ENCODE results near the gene CNOT4.
"Not testable (repeated sequence)": the region's sequence is repeated elsewhere in the genome, so short reads cannot be mapped to it uniquely, and the experiment has no call there.

CNOT4 gene

DNA sequence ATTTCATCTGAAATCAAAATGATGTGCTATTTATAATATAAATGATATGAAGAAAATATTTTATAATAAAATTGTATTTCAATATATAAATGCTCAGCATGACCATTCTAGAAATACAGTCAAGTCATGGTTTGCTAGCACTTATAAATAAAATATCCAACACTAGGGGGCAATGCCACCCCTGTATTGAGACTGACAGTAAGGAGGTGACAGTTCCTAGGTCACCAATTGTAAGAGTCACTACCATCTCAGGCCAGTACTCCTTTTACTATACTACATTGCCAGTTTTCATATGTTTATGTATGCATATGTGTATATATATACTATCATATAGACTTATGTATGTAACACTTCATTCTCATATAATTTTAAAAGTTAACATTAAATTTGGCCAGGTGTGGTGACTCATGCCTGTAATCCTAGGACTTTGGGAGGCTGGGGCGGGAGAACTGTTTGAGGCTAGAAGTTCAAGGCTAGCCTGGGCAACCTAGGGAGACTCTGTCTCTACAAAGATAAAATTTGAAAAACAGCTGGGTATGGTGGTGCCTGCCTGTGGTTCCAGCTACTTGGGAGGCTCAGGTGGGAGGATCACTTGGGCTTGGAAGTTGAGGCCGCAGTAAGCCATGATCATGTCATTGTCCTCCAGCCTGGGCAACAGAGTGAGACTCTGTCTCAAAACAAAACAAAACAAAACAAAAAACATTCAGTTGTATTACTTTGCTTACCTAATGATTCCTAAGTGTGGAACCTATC lies 2.4 kb upstream of the CNOT4 start:
- no peak for DNase-seq (ENCODE audit: low read depth)

- no peak for DNase-seq (ENCODE audit: low read depth)
These were observed 786 bp upstream of the CNOT4 start for GRCh38 chr7:135510592-135511183.

DNA sequence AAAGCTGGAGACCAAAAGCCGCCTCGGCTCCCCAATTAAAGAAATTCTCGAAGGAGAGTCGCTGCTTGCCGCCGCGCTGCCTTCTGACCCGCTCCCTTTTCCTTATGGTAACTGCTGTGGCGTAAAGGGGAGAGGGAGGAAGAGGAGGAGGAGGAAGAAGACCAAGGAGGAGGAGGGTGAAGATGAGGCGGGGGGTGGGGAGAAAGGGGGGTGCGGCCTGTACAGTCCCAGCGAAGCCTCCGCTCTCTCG lies 388 bp downstream of the CNOT4 start:
- no peak for DNase-seq (ENCODE audit: low read depth)

- no peak for DNase-seq (ENCODE audit: low read depth)
These were observed 866 bp downstream of the CNOT4 start for GRCh38 chr7:135508883-135509588.

DNA sequence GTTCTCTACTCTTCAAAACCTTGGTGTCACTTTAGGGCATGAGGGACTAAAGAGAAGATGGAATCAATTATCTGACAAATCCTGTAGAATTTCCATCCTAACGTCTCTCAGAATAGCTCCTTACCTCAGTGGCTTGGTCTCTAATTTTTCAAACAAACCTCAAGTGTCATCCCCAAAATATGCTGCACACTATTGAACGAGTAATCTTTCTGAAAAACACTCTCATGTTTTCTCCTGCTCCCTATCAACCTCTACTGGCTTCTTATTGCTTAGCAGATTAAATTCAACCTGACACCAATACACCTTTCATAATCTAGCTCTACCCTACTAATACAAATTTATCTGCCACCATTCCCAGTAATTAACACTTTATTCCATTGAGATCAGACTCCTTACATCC lies 8.5 kb downstream of the CNOT4 start:
- no peak for DNase-seq (ENCODE audit: low read depth)

- DNase-seq (ENCODE audit: low read depth): no peak
These were observed 10.1 kb downstream of the CNOT4 start for GRCh38 chr7:135499818-135500217.

- not testable (repeated sequence) for DNase-seq (ENCODE audit: low read depth)
These were observed 12.7 kb downstream of the CNOT4 start for GRCh38 chr7:135497161-135497560.

- no peak for DNase-seq (ENCODE audit: low read depth)
These were observed 16.5 kb downstream of the CNOT4 start for GRCh38 chr7:135493362-135493761.

- no peak for DNase-seq (ENCODE audit: low read depth)
These were observed 17.8 kb downstream of the CNOT4 start for GRCh38 chr7:135492151-135492550.

GRCh38 chr7:135490783-135491182 lies 19.1 kb downstream of the CNOT4 start:
- DNase-seq (ENCODE audit: low read depth): no peak

DNA sequence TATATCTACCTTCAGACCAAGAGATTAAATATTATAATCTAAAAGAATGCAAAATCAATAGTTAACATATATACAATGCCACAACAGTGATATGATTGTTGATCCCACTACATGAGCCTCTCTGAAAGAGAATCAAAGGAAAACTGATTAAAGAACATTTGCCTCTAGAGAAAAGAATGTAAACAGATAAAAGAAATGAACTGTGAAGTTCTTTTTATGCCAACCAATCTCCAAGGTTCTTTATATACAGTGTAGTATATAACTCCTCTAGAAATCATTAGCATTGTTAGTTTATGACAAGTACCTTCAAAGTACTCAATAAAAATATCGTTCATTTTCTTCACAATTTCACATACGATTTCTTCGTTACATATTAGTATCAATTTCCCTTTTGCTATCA lies 20.1 kb downstream of the CNOT4 start:
- no peak for DNase-seq (ENCODE audit: low read depth)

DNA sequence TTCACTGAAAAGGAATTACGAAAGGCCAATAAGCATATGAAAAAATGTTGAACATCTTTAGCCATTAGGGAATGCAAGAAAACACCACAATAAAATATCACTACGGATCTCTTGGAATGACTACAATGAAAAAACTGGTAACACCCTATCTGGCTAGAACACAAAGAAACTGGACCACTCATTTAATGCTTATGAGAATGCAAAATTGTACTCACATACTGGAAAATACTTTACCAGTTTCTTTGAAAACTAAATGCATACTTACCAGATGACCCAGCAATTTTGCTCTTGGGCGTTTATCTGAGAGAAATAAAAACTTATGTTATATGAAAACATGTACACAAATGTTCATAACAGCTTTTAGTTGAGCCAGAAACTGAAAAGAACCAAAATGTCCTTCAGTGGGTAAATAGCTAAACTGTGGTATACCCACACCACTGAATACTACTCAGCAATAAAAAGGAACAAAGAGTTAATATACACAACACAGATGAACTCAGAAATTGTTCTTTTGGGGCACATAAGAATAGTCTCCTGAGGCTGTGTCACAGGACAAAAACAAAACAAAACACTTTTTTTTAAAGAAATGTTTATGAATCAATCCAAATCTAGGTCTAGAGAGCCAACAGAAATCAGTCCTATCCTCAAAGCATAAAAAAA lies 23.5 kb downstream of the CNOT4 start:
- no peak for DNase-seq (ENCODE audit: low read depth)

GRCh38 chr7:135481598-135481979 lies 28.3 kb downstream of the CNOT4 start:
- DNase-seq (ENCODE audit: low read depth): no peak

GRCh38 chr7:135480966-135481597 lies 28.8 kb downstream of the CNOT4 start:
- no peak for DNase-seq (ENCODE audit: low read depth)

GRCh38 chr7:135475521-135475920 lies 34.4 kb downstream of the CNOT4 start:
- DNase-seq (ENCODE audit: low read depth): no peak

DNA sequence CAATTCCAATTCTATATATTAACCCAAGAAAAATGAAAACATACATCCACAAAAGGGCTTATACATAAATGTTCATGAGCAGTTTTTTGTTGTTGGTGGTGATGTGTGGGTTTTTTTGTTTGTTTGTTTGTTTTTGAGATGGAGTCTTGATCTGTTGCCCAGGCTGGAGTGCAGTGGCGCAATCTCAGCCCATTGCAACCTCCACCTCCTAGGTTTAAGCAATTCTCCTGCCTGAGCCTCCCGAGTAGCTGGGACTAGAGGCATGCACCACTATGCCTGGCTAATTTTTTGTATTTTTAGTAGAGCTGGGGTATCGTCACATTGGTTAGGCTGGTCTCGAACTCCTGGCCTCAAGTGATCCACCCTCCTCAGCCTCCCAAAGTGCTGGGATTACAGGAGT lies 40.2 kb downstream of the CNOT4 start:
- DNase-seq (ENCODE audit: low read depth): not testable (repeated sequence)

GRCh38 chr7:135467207-135467711 lies 42.6 kb downstream of the CNOT4 start:
- DNase-seq (ENCODE audit: low read depth): no peak

DNA sequence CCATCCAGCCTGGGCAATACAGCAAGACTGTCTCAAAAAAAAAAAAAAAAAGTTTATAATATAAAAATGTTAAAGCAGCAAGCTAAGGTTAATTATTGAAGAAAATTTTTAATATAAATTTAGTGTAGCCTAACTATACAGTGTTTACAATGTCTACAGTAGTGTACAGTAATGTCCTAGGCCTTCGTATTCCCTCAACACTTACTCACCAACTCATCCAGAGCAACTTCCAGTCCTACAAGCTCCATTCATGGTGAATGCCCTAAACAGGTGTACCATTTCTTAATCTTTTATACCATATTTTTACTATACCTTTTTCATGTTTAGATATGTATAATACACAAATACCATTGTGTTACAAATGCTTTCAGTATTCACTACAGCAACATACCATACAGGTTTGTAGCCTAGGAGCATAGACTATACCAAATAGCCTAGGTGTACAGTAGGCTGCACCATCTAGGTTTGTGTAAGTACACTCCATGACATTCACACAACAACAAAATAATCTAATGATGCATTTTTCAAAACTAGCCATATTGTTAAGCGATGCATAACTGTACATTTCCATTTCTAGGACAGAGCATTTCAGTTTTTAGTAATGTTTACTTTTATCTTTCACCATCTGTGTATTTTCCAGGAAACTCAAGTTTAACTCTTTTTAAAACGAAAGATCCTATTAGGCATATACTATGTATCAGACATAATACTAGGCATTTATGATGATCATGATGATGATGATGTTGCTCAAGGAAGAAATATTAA lies 43.3 kb downstream of the CNOT4 start:
- no peak for DNase-seq (ENCODE audit: low read depth)

DNA sequence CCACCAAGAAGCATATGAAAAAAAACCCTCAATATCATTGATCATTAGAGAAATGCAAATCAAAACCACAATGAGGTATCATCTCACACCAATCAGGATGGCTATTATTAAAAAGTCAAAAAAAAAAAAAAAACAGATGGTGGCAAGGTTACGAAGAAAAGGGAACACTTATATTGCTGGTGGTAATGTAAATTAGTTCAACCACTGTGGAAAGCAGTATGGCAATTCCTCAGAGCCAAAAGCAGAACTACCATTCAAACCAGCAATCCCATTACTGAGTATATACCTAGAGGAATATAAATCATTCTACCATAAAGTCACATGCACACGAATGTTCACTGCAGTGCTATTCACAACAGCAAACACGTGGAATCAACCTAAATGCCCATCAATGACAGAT lies 46.0 kb downstream of the CNOT4 start:
- DNase-seq (ENCODE audit: low read depth): no peak

DNA sequence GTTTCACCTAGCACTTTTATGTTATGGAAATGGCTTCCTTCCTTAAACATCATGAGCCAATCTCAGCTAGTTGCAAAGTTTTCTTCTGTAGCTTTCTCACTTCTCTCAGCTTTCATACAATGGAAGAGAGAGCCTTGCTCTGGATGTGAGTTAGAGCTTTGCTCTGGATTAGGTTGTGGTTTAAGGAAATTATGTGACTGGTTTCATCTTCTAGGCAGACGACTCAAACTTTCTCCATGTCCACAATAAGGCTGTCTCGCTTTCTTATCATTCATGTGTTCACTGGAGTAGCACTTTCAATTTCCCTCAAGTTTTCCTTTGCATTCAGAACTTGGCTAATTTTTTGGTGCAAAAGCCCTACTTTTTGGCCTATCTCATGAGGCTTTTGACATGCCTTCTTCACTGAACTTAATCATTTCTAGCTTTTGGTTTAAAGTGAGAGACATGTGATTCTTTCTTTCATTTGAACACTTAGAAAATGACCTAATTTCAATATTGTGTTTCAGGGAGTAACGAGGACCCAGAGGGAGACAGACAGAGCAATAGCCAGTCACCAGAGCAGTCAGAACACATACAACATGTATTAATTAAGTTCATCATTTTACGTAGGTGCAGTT lies 49.8 kb downstream of the CNOT4 start:
- DNase-seq (ENCODE audit: low read depth): no peak

DNA sequence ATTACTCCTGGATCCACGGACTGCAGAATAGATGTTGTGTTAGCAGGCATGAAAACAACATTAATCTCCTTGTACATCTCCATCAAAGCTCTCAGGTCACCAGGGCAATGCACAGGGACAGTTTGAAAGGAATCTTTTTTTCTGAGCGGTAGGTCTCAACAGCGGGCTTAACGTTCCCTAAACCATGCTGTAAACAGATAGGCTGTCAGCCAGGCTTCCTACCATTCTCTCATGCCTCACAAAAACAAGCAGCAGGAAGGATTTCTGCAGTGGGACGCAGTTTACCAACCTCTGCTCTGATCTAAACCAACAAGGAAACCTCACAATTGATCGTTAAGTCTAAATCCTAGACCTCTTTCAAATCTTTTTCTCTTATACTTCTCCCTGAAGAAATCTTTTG lies 50.8 kb downstream of the CNOT4 start:
- no peak for DNase-seq (ENCODE audit: low read depth)

Measured in activated T-helper 1 cell treated with Interleukin-2 at 50 U/mL for 16 hours (primary cell).